CD4-positive, alpha-beta T cell (primary cell): ENCODE data around the gene HES5. TPM values are rescaled to one million over a fixed set of nuclear protein-coding genes. Genes with fewer than 3 reads are reported as not detected.

Experiments
- ATAC-seq: fragments of 200-7000 bp; cut with Tn5 transposase; one replicate; pipeline ENCODE4 v1.10.0; 2022; ENCODE audit warnings: mild to moderate bottlenecking; ENCODE audit not compliant: poor library complexity
- CTCF ChIA-PET: fragments of 350-600 bp; sonication (Branson Sonifier 250); formaldehyde crosslinking; loops from one replicate; lab custom pipeline; 2021; ENCODE audit warnings: antibody characterized with exemption, inconsistent platforms; lab: Charles Lee
- POLR2A ChIA-PET: fragments of 350-600 bp; sonication (Branson Sonifier 250); formaldehyde crosslinking; loops from one replicate; lab custom pipeline; 2021; ENCODE audit warnings: antibody characterized with exemption, inconsistent platforms; lab: Charles Lee
- DNase-seq, 14 experiments: peaks; one replicate each; pipeline ENCODE4 v3.0.0-alpha.2; 2013 to 2020; ENCODE audit warnings: mixed read lengths in 2 of 14
- H3K27ac ChIP-seq, 2 donors: one replicate each; pipeline versions ENCODE4 v1.5.1 to v1.7.0; 2013; ENCODE audit warnings: low read length in 2 of 2, low read depth in 1 of 2, mild to moderate bottlenecking in 1 of 2
- H3K27me3 ChIP-seq, 2 experiments: 1 replicate in 1 of 2; 2 replicates in 1 of 2; pipeline versions ENCODE4 v1.6.1 to v1.7.0; 2013; ENCODE audit warnings: low read length in 2 of 2, control low read depth in 1 of 2, mild to moderate bottlenecking in 1 of 2, moderate library complexity in 1 of 2; ENCODE audit not compliant: insufficient read depth in 2 of 2, control insufficient read depth in 1 of 2
- H3K36me3 ChIP-seq: one replicate; pipeline ENCODE4 v1.6.1; 2013; ENCODE audit warnings: low read length, control low read depth; ENCODE audit not compliant: insufficient read depth
- H3K4me1 ChIP-seq: one replicate; pipeline ENCODE4 v1.6.1; 2013; ENCODE audit warnings: low read length, control low read depth; ENCODE audit not compliant: insufficient read depth
- H3K4me3 ChIP-seq: one replicate; pipeline ENCODE4 v1.5.1; 2013; ENCODE audit warnings: mild to moderate bottlenecking, low read length, moderate library complexity
- H3K9me3 ChIP-seq, 2 experiments: 1 replicate in 1 of 2; 2 replicates in 1 of 2; pipeline versions ENCODE4 v1.6.1 to v1.7.0; 2013; ENCODE audit warnings: low read length in 2 of 2, mild to moderate bottlenecking in 2 of 2, control low read depth in 1 of 2, moderate library complexity in 1 of 2; ENCODE audit not compliant: control insufficient read depth in 1 of 2, insufficient read depth in 1 of 2
- H3K27ac Mint-ChIP-seq: one replicate; pipeline ENCODE4 v1.8.0; 2020; ENCODE audit warnings: mixed read lengths
- H3K27me3 Mint-ChIP-seq: one replicate; pipeline ENCODE4 v1.8.0; 2021; ENCODE audit warnings: mixed read lengths
- H3K36me3 Mint-ChIP-seq: one replicate; pipeline ENCODE4 v1.8.0; 2021; ENCODE audit warnings: low read depth, mixed read lengths
- H3K4me1 Mint-ChIP-seq: one replicate; pipeline ENCODE4 v1.8.0; 2021; ENCODE audit warnings: low read depth, mixed read lengths
- H3K4me3 Mint-ChIP-seq: one replicate; pipeline ENCODE4 v1.8.0; 2020; ENCODE audit warnings: mild to moderate bottlenecking, mixed read lengths
- H3K9me3 Mint-ChIP-seq: one replicate; pipeline ENCODE4 v1.8.0; 2020; ENCODE audit warnings: mixed read lengths
- CTCF ChIP-seq: fragments of 200-600 bp; IDR thresholded peaks from one replicate; pipeline ENCODE4 v1.8.0; 2022; ENCODE audit warnings: antibody characterized with exemption, mild to moderate bottlenecking
- intact Hi-C, 2 experiments: fragments of 100-400 bp; cut with DNase I in 1 of 2; cut with micrococcal nuclease in 1 of 2; formaldehyde crosslinking; loops; one replicate each; pipeline versions ENCODE4 v1.15.1 to v1.9.0; 2023 to 2025; cut with DNase I, micrococcal nuclease
- total RNA-seq, 174 experiments: library from RNA in 2 of 174; stranded (reverse) in 2 of 174; gene quantifications; one replicate each; pipeline ENCODE4 v1.2.3 and lab custom pipeline; 2021 to 2026

The HES5 gene
- total RNA-seq, 2 experiments from 2014 or later = not detected

GRCh38 chr1:2504949-2505272 lies 25.2 kb downstream of the HES5 start:
- Mint-ChIP-seq H3K27me3 (no peaks in the 10 kb centered on the region), H3K36me3 (peaks cover 17% of the 10 kb centered on the region), H3K27ac (no peak overlapping the region), H3K4me3 (no peak overlapping the region), H3K4me1 (peaks cover 6% of the 10 kb centered on the region), H3K9me3 (no peaks in the 10 kb centered on the region)
- Histone ChIP-seq H3K36me3 (peaks cover 20% of the 10 kb centered on the region), H3K9me3 (peaks cover 0 to 6% of the 10 kb centered on the region in 2 experiments), H3K27ac (no peak overlapping the region), H3K4me3 (no peak overlapping the region), H3K27me3 (no peaks in the 10 kb centered on the region), H3K4me1 (peaks cover 12% of the 10 kb centered on the region)
- TF ChIP-seq CTCF = no peak
- POLR2A ChIA-PET = no interaction called here
- ATAC-seq = no peak
- intact Hi-C loops = no loop called here
- CTCF ChIA-PET = no interaction called here
- DNase-seq = no peak

- Mint-ChIP-seq H3K27me3 (no peaks in the 10 kb centered on the region), H3K27ac (no peak overlapping the region), H3K9me3 (no peaks in the 10 kb centered on the region), H3K4me3 (no peak overlapping the region), H3K36me3 (peaks cover 14% of the 10 kb centered on the region), H3K4me1 (peaks cover 11% of the 10 kb centered on the region)
- POLR2A ChIA-PET = no interaction called here
- Histone ChIP-seq H3K9me3 (peaks cover 0 to 6% of the 10 kb centered on the region in 2 experiments), H3K36me3 (peaks cover 15% of the 10 kb centered on the region), H3K4me3 (no peak overlapping the region), H3K27ac (no peak overlapping the region), H3K27me3 (no peaks in the 10 kb centered on the region), H3K4me1 (peaks cover 18% of the 10 kb centered on the region)
- ATAC-seq = no peak
- TF ChIP-seq CTCF = no peak
- no peak for DNase-seq
- intact Hi-C loops = no loop called here
- CTCF ChIA-PET = no interaction called here
Observed at GRCh38 chr1:2504225-2504948, 25.7 kb downstream of the HES5 start.

- ChIA-PET CTCF (no interaction called here), POLR2A (no interaction called here)
- Histone ChIP-seq H3K9me3 (peaks cover 0 to 6% of the 10 kb centered on the region in 2 experiments), H3K27me3 (no peaks in the 10 kb centered on the region), H3K4me1 (peaks cover 24% of the 10 kb centered on the region), H3K4me3 (no peak overlapping the region), H3K27ac (no peak overlapping the region), H3K36me3 (peaks cover 8% of the 10 kb centered on the region)
- Mint-ChIP-seq H3K4me3 (no peak overlapping the region), H3K9me3 (no peaks in the 10 kb centered on the region), H3K27me3 (no peaks in the 10 kb centered on the region), H3K4me1 (peaks cover 12% of the 10 kb centered on the region), H3K27ac (no peak overlapping the region), H3K36me3 (peaks cover 8% of the 10 kb centered on the region)
- no peak for TF ChIP-seq CTCF
- DNase-seq (no peak), ATAC-seq (no peak)
- intact Hi-C loops = no loop called here
Observed at GRCh38 chr1:2503554-2504224, 26.4 kb downstream of the HES5 start.
